HuH-7.5 (cell line): ENCODE data around the gene SPATA3.
"Not testable (repeated sequence)": the region's sequence is repeated elsewhere in the genome, so short reads cannot be mapped to it uniquely, and the experiment has no call there.

Experiments
- DNase-seq: peaks from one replicate; pipeline ENCODE4 v3.0.0; 2011; ENCODE audit warnings: low spot score

SPATA3 gene

DNA sequence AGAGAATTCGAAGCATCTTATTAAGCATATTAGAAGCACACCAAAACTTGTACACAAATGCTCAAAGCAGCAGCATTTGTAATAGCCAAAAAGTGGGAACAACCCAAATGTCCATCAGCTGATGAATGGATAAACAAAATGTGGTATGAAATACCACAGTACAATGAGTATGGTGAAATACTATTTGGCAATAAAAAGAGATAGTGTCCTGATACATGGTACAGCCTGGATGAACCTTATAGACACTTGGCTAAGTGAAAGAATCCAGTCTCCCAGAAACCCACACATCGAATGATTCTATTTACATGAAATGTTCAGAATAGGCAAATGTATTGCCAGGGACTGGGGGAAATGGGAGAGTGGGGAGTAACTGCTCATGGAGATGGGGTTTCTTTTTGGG lies 3.0 kb downstream of the SPATA3 start:
- DNase-seq, result no peak

DNA sequence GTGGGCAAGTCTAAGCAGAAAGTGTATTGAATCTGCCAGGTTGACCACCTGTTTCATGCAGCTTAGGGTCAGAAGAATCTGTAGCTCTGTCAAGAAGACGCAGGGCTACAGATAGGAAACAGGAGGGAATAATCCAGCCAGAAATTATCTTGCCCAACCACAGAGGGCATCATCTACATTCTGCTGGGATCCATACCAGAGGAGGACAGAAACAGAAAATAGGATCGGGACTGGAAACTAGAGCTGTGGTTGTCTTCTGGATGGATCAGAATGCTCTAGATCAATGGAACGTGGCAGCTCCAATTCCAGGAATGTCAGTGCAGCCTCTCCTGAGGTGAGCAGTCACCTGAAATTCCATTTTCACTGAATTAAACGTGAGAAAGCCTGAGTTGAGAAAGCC lies 3.6 kb downstream of the SPATA3 start:
- no peak for DNase-seq

DNA sequence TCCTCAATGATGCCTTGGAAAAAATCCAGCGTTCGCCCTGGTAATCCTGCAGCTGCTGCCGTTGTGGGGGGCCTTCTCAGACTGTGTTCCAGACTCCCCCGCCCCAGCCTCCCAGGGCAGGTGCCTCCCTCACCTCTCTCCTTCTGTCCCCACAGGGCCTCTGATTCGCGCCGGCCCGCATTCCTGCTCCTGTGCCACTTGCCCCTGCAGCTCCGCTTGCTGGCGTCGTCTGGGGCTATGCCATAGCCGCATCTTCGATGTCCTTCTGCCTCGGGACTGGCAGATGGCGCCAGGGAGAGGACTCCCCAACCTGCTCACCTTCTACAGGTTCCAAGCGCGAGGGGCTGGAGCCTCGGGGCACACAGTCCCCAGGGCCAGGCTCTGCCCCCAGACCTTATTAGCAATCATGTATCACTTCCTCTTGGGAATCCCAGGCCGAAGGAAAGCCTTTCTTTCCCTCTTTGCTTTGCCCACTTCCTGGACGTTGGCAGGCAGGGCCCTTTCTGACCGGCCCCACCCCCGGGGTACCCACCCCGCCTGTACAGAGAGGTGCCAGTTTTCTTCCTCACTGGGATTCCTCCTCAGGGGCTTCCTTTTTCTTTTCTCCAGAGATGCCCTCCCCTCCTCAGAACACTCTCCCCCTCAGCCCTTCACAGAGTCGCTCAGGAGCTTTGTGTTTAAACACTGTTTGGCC lies 4.4 kb downstream of the SPATA3 start:
- no peak for DNase-seq

DNA sequence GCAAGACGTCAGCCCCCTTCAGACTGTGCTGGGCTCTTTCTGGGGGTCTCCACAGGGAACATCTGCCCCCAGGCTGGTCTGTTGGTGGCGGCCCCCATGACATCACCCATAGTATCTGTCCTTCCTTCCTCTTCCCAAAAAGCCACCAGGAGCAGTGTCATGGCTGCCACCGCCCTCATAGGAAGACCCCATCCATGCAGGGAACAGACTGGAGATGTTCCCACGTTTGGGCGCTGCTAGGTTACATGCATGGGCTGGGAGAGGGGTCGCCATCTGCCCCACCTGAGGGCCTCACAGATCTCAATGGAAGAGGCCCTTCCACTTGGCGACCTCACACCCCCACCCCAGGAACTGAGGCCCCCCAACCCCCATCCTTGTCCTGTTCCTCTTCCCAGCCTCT lies 5.1 kb downstream of the SPATA3 start:
- no peak for DNase-seq

DNA sequence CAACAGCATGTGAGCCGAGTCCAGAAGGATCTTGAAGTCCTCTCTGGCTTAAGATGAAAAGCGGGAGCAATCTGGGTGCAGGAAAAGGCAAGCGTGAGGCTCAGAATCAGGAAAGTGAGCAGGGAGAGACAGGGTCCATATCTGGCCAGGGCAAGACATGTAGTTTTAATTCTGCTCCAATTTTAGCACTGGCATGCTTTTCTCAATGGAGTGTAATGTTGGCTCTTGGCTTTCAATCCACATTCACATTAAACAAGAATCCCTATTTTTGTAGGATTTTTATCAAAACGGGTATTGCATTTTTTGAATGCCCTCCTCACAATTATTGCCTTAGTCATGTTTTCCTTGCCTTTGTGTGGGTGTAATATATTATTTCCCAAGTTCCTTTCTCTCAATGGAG lies 6.0 kb downstream of the SPATA3 start:
- DNase-seq, result no peak

DNA sequence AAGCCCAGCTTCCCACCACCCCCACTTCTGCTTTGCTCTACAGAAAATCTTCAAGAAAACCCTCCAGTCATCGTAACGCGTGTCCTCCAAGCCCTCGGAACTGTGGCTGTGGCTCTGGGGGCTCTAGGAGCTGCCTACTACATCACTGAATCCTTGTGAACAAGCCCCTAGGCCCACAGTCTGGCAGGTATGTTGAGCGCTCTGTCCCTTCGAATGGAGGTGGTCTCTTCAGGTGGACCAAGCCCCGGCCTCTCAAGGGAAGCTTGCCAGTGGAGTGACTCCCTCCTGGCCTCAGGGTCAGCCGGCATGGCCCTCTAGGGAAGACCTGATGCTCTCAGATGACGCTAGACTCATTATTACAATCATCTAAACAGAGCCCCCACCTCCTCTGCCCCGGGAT lies 6.7 kb downstream of the SPATA3 start:
- no peak for DNase-seq

DNA sequence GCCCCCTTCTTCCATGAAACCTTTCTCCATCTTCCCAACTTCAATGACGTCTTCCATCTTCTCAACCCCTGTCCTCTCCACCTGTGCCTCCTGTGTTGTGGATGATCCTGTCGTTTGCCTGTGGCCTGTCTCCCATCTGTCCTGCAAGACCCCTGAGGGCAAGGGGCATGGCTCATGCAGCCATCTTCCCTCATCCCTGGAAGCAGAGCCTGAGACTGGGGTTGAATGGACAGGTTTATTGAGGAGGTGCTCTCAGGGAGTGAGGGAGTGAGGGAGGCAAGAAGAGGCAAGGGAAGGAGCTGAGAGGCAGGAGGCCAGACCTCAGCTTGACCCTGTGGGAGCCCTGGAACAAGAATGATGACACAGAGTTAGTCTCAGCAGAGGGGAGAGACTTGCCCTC lies 7.3 kb downstream of the SPATA3 start:
- no peak for DNase-seq

DNA sequence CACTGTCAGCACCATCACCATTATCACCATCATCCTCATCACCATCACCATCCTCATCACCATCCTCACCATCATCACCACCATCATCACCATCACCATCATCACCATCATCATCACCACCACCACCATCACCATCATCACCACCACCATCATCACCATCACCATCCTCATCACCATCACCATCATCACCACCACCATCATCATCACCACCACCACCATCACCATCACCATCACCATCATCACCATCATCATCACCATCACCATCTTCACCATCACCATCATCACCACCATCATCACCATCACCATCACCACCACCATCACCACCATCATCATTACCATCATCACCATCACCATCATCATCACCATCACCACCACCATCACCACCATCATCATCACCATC lies 9.0 kb downstream of the SPATA3 start:
- not testable (repeated sequence) for DNase-seq

DNA sequence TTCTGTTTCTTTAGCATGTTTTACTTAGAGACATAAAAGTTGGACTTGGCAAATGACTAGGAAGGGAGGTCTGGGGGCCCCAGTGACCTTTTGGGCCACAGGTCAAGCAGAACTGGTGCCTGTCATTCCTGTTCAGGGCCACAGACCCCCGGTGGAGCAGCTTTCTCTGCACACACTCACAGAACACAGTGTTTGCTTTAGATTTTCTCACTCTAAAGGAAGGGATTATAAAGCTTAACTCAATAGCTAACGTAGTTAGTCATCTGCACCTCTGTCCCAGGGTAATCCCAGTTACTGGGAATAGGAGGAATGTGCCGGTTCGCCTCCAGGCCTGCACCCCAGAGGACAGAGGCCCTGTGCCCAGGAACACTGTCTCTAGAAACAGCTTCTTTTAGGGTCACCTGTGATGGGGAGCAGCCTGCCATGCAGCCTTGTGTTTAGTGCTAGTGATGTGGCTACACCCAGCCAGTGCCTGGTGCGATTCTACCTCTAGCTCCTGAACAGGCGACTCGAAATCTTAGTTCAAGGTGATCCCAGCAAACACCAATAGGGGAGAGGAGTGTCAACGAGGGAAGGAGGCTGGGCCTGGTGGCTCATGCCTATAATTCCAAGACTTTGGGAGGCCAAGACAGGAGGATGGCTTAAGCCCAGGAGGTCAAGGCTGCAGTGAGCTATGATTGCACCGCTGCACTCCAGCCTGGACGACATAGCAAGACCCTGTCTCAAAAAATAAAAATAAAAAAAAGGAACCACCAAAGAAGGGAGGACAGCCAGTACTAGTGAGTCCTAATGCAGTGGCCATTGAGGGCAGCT lies 11.6 kb downstream of the SPATA3 start:
- DNase-seq, result no peak

DNA sequence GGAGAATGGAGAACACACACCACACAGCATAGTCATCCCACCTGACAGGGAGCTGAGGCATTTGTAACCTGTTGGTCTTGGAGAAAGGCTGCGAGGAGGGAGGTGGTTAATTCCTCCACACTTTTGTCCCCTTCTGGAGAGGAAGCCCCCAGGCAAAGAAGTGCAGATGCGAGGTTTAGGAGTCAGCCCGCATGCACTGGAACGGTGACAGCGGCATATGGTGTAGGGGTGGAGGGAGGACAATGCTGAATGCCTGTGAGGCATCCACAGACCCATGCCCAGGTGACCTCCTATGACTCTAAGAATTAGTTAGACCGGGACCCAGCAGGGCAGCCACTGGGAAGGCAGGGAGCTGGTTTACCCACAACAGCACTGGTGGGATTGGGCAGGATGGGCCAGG lies 12.2 kb downstream of the SPATA3 start:
- no peak for DNase-seq

DNA sequence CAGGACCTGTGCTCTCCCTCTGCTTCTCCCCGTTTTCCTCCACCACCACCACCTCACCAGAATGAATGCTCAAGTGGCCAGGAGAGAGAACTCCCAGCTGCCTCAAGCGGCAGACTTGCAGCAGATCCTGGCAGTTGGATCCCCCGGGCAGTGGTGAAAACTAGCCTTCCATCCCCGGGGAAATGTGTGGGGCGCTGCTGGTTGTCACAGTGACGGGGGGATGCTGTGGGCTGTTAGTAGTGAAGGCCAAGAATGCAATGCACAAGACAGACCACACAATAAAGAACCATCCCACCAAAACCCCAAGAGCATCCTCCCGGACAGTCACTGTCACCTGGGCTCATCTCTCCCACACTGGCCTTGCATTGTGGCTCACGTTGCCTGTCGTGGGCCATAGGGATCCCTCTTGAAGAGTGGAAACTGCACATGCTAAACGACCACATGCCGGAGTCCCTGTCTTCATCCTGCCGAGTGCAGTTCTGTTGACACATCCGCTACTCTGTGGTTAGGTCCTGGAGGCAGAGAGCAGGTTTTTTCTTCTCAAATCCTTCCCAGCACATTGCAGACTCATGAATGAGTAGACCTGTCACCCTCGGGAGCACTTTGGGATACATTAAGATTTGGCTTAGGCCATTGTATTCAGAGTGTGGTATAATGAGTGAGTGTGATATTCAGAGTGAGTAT lies 13.5 kb downstream of the SPATA3 start:
- no peak for DNase-seq

DNA sequence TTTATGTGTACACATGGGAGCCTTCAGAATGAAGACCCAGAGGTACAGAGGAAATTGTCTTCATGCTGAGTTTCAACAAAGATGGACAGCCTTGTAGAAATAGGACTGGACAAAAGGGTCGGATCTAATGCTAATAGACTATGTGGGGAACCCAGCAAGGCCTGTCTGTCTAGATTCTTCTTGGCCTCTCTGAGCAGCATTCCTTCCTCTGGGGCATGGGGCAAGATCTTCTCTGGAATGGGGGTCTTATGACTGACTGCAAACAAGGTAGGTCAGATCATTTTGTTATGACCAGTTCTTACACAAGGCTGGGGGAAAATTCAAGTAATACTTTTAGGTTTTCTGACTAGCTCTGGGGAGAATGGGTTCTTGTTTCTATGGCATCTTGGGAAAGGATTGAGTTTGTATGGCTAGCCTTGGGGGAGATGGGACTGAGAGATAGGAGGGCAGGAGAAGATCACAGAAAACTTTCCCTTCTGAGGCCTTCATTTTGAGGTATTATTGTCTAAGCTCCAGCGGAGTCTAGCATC lies 14.3 kb downstream of the SPATA3 start:
- no peak for DNase-seq

DNA sequence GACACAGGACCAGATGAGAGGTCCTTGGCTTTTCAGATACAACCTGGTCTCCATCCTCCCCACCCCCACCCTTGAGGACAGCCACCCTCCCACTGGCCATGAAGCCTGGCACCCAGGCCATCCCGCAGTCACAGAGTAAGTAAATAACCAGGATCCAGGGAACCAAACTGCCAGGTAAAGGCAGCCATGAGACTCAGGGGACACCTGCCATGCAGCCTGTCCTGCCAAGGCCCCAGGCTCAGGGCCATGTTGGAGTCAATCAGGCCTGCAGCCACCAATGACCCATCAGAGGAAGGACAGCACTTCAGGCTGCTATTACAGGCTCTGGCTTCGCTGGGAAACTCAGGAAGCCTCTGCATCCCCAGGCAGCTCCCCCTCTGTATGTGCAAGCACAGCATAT lies 15.6 kb downstream of the SPATA3 start:
- DNase-seq, result no peak

DNA sequence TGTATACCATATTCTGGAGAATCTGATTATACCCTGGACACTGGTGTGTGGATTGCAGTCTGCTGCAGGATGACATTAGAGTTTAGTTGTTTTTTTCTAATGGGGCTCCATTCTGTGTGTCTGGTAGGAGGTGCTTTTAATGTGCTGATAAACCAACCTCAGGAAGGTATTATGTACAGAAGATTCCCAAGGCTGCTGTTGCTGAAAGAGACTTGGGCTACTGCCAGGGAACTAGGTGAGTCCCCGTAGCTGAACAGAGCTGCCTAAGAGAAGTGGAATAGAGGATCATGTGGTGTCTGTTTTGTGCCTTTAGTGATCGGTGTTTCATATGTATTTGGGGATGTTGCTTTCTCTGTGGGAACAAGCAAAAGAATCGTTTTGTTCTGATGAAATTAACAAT lies 16.5 kb downstream of the SPATA3 start:
- no peak for DNase-seq

DNA sequence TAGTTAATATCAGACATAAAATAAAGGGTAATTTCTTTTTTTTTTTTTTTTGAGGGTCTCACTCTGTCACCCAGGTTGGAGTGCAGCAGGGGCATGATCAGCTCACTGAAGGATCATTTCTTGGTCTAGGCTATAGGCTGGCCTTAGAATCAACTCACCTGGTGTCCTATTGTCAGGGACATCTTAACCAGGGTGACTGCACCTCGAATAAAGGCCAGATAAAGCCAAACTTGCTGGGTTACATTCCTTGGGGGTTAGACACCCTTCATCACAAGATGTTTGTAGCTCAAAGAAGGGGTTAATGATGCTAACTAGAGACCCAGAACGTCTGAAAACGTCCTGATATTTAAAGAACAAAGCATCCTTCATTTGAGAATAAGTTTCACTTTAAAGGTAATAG lies 17.9 kb downstream of the SPATA3 start:
- no peak for DNase-seq

DNA sequence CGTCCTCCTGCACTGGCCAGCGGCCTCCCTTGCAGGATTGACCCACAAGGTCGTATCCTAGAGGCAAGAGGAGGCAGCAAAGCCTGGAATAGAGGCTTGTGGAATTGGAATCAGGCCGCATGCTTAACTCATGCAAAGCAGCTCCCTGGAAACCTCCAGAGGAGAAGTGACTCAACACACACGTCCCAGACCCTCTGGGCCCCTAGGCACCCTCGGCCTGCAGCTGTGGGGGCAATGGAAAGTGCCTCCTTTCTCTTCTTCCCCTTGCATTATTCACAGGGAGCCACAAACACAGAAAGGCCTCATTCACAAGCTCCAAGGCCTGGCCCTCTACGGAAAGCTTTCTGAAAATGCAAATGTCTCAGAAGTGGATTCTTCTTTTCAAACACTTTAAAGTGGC lies 19.6 kb downstream of the SPATA3 start:
- no peak for DNase-seq

DNA sequence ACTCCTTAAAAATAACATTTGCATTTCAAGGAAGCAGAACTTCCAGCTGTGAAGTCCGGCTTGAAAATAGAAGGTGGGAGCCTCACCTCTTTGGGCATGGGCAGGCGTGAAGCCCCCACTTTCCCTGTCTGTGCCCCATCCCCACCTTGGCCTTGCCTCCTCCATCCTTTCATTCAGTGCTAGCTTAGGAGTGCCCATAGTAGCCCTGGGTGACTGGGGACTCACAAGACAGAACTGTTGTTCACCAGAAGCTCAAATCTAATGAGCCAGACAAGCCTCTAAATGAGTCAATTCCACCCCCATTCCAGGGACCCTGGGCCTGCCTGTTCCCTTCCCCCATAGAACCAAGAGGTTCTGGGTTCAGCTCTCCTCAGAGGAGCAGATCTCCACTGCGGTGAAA lies 20.0 kb downstream of the SPATA3 start:
- DNase-seq, result no peak

DNA sequence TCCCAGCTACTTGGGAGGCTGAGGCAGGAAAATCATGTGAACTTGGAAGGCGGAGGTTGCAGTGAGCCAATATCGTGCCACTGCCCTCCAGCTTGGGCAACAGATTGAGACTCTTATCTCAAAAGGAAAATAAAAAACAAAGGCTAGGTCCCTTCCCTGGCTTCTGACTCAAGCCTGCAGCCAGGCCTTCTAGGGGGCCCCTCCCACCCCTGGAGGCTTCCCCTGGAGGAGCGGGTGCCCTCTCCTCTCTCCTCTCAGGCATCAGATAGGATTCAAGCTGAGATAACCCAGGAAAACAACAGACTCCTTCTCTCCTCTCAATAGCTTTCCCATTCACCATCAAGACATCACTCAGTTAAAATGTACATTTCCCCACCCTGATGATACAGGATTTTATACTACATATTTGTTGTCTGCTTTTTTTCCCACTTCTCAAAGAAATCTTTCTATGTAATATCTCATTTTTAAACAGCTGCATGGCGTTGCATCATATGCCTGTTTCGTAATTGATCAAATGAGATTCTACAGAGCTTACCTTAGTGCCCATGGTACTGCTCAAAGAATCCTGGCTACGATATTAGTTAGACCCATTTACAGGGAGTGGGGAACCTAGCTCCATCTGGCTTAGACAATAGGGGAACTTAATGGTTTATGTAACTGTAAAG lies 20.8 kb downstream of the SPATA3 start:
- DNase-seq, result no peak

DNA sequence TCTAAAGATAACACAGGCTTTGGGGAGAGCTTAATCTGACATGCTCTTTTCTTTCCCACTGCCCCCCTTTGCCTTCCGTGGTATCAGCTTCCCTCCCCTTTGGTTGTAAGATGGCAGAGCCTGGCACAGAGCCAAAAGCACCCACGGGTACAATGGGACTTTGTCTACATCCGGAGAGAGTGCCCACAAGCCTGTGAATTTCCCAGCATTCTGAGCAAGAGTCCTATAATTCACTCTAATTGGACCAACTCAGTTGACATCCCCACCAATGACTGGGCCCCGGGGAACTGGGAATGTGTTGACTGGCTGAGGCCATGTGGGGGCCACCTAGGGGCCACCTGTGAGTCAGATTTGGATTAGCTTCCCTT lies 21.3 kb downstream of the SPATA3 start:
- no peak for DNase-seq

DNA sequence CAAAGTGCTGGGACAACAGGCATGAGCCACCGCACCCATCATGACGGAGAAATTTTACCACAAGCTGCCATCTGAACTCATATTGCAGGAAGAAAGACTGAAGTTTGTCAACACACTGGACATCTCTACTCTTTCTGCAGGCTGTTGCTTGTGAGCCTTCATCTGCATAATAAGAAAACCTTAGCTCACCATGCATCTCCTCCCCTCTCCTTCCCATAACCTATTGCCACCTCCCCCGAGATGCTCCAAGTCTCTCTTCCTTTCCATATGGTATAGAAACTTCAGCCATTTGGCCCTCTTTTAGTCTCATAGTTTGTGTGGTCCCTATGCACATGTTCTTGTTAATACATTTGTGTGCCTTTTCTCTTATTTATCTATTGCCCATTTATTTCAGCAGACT lies 22.3 kb downstream of the SPATA3 start:
- DNase-seq, result no peak

DNA sequence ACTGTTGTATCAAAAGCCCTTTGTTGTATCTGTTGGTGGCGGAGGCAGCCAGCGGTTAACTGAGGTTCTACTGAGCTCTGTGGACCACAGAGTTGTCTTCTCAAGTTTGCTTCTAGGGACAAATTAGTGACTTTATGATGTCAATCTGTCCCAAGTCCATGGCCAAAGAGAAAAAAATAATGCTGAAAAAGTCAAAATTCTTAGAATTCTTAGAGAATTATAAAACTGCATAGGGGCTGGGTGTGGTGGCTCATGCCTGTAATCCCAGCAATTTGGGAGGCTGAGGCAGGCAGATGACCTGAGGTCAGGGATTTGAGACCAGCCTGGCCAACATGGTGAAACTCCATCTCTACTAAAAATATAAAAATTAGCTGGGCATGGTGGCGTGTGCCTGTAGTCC lies 29.1 kb downstream of the SPATA3 start:
- DNase-seq, result not testable (repeated sequence)

DNA sequence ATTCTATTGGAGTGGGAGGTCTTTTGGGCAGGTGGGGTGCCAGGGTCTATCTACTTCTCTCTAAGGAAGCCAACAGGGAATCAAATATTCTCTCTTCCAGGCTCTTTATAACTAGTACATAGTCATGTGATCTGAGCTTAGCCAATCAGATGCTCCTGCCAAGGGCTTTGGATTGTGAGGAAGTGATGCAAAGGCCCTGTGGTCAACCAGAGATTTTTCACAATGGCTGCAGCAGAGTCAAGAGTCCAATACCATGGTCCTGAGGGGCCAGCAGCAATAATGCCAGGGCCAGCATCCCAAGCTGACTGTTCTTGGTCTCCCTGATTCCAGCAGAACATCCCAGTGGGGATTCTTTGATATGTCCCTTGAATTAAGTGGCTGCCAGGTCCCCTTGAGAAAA lies 33.0 kb downstream of the SPATA3 start:
- no peak for DNase-seq

DNA sequence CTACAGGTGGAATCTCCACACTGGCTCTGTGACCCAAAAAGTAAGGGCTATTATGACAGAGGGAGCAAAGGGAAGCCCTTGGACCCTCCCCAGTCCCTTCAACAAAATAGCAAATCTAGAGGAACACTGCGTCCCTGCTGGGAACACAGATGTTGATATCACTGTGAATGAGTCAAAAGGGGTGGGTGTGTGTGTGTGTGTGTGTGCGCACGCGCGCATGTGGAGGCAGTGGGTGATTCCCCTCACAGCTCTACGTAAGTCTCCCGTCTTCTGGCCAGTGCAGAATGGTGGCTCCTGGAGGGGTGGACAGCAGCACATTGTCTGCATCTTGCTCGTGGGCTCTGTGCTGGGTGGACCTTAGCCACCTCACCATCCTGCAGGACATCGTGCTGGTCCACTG lies 33.6 kb downstream of the SPATA3 start:
- no peak for DNase-seq
